Measurements from ENCODE around the gene GAS1. TPM values are rescaled to one million over a fixed set of nuclear protein-coding genes. Genes with fewer than 3 reads are reported as not detected.

The GAS1 gene
- total RNA-seq, 1 donor from 2014 or later: not detected

- CTCF ChIA-PET: no interaction called here
- intact Hi-C loops (cut with micrococcal nuclease): no loop called here
- peaks cover 3% of the 10 kb centered on the region for H3K27me3 Mint-ChIP-seq
Observed at GRCh38 chr9:86975036-86975435, 27.7 kb upstream of the GAS1 start.

GRCh38 chr9:86974421-86974820 lies 27.1 kb upstream of the GAS1 start:
- H3K9me3 Mint-ChIP-seq: no peaks in the 10 kb centered on the region
- no peaks in the 10 kb centered on the region for H3K36me3 Mint-ChIP-seq (ENCODE audit: low read depth)
- no peak overlapping the region for H3K4me3 Mint-ChIP-seq
- DNase-seq (no peak), ATAC-seq (ENCODE audit: low read depth) (no peak)
- no peak overlapping the region for H3K27ac Mint-ChIP-seq
- POLR2A ChIA-PET: no interaction called here
- CTCF ChIA-PET: no interaction called here
- TF ChIP-seq CTCF (IDR thresholded peaks at IDR 0.05): no peak
- peaks cover 6% of the 10 kb centered on the region for H3K27me3 Mint-ChIP-seq
- intact Hi-C loops (cut with micrococcal nuclease): no loop called here
- no peaks in the 10 kb centered on the region for H3K4me1 Mint-ChIP-seq

More at GRCh38 chr9:86975036-86975435, 27.7 kb upstream of the GAS1 start:
- H3K4me1 Mint-ChIP-seq: no peaks in the 10 kb centered on the region
- no peak for TF ChIP-seq CTCF (IDR thresholded peaks at IDR 0.05)
- no peak overlapping the region for H3K27ac Mint-ChIP-seq
- POLR2A ChIA-PET: no interaction called here
- ATAC-seq (ENCODE audit: low read depth): no peak
- no peaks in the 10 kb centered on the region for H3K36me3 Mint-ChIP-seq (ENCODE audit: low read depth)
- DNase-seq: no peak
- H3K4me3 Mint-ChIP-seq: no peak overlapping the region
- H3K9me3 Mint-ChIP-seq: no peaks in the 10 kb centered on the region

GRCh38 chr9:86971742-86972141 lies 24.4 kb upstream of the GAS1 start:
- Mint-ChIP-seq H3K36me3 (ENCODE audit: low read depth) (no peaks in the 10 kb centered on the region), H3K27ac (no peak overlapping the region), H3K4me3 (no peak overlapping the region), H3K27me3 (peaks cover 8% of the 10 kb centered on the region), H3K4me1 (no peaks in the 10 kb centered on the region), H3K9me3 (no peaks in the 10 kb centered on the region)
- CTCF ChIA-PET: no interaction called here
- no peak for TF ChIP-seq CTCF (IDR thresholded peaks at IDR 0.05)
- DNase-seq (no peak), ATAC-seq (ENCODE audit: low read depth) (no peak)
- intact Hi-C loops (cut with micrococcal nuclease): no loop called here
- POLR2A ChIA-PET: no interaction called here

GRCh38 chr9:86968258-86968920 lies 21.1 kb upstream of the GAS1 start:
- CTCF ChIA-PET: no interaction called here
- H3K27ac Mint-ChIP-seq: no peak overlapping the region

More at GRCh38 chr9:86968258-86968920, 21.1 kb upstream of the GAS1 start:
- Mint-ChIP-seq H3K9me3 (no peaks in the 10 kb centered on the region), H3K4me3 (no peak overlapping the region), H3K4me1 (no peaks in the 10 kb centered on the region), H3K36me3 (ENCODE audit: low read depth) (no peaks in the 10 kb centered on the region), H3K27me3 (peaks cover 8% of the 10 kb centered on the region)
- POLR2A ChIA-PET: no interaction called here
- ATAC-seq (ENCODE audit: low read depth) (no peak), DNase-seq (no peak)
- intact Hi-C loops (cut with micrococcal nuclease): no loop called here
- TF ChIP-seq CTCF (IDR thresholded peaks at IDR 0.05): no peak

Measured in activated B cell treated with CpG ODN at 0.5 μM for 24 hours (primary cell).